Neural progenitor cell (in vitro differentiated cells): ENCODE data around the gene SDCCAG8.

ENCODE experiments used
- EZH2 ChIP-seq: fragments of 200-600 bp; sonication (generic); IDR thresholded peaks from 2 replicates; pipeline ENCODE4 v1.6.1; 2017; ENCODE audit warnings: antibody characterized with exemption, mild to moderate bottlenecking, moderate library complexity
- EZH2phosphoT487 ChIP-seq: fragments of 200-600 bp; sonication (generic); IDR thresholded peaks from 2 replicates; pipeline ENCODE4 v1.6.1; 2017; ENCODE audit warnings: antibody characterized with exemption

DNA sequence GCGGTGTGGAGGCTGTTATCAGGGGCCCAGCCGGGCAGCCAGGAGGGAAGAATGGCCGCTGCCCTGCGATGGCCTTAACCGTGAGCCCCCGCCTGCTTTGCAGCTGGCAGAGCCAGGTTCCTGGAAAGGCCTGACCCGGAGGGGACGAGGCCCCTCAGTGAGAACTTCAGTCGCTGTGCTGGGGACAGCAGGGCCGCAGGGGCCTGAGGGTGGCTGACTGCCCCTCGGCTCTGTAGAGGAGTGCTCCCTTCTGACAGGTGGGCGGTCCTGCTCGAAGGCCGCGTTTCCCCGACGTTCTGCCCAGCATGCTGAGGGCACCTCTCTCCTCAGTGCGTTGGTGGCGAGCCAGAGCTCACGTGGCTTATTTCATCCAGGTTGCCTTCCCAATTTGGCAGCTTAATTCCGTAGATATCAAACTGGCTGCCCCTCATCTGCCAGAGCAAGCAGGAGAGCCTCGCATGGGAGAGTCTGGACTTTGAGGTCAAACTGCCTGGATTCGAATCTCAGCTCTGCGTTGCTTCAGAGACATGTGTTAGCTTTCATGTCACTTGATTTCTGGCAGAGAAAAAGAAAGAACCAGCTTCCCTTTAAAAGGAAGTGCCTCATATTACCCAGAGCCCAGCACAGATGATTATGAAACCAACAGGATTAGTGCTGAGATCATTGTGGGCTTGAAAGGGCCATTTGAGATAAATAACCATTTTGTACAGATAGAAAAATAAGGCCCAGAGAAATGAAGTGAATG, 239.8 kb downstream of the SDCCAG8 start:
- TF ChIP-seq EZH2 (no peak), EZH2phosphoT487 (no peak)
